ENCODE data around the gene TRPC4.
A peak's percentile ranks its signal among the peaks of the same experiment; 100 is the strongest.

TRPC4 gene

DNA sequence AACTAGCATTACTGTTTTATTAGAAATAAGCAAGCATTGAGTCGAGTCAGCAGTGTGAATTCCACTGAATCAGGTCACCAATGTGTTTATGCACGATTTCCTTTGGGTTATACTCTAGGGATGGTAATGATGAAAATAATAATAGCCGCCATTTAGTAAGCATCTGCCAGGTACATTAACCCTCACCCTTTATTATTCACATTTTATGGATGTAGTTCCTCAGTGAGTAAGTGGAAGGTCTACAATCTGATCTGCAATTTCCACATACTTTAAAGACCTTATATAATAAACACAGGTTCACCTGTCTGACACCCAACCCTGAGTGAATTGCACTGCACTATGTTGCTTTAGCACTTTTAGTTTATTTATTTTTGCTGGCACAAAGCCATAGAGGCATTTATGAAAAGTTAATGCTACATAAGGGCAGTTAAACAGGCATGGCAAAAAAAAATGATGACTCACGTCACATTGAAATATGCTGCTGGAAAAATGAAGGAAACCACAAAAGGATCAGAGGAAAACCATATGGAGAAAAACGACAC, 122.4 kb downstream of the TRPC4 start:
- Histone ChIP-seq H3K27ac (no peak overlapping the region), H4K20me1 (no peaks in the 10 kb centered on the region), H3K27me3 (no peaks in the 10 kb centered on the region), H3K36me3 (no peaks in the 10 kb centered on the region), H3K4me2 (no peak overlapping the region), H3K9ac (no peak overlapping the region), H3K9me3 (peaks cover 3% of the 10 kb centered on the region; the same call in 1 of the 2 replicates), H3K4me3 (no peak overlapping the region), H3K4me1 (no peaks in the 10 kb centered on the region)
- TF ChIP-seq Cebpa-rat (IDR thresholded peaks at IDR 0.05), result no peak

DNA sequence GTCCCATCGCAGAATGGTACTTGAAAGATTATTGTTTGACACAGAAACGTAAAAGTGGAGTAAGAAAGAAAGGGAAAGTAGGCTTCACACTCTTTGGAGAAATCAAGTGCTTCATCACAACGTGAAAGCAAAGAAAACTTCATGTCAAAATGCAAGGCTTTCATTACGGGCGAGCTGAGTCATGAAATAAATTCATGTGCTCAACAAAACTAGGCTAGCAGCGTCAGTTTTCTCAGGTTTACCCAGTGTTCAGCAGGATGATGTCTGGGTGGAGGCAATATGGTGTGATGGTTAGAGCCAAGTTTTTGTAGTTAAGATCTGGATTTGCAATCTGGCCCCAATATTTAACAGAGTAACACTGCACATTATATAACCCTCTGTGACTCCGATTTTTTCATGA, 128.0 kb downstream of the TRPC4 start:
- H3K36me3 ChIP-seq, result no peaks in the 10 kb centered on the region
- H3K27me3 ChIP-seq, result no peaks in the 10 kb centered on the region
- TF ChIP-seq Cebpa-rat (IDR thresholded peaks at IDR 0.05), result no peak
- no peak overlapping the region for H3K4me3 ChIP-seq
- no peaks in the 10 kb centered on the region for H3K9me3 ChIP-seq
- no peak overlapping the region for H3K4me2 ChIP-seq
- no peak overlapping the region for H3K9ac ChIP-seq
- no peaks in the 10 kb centered on the region for H4K20me1 ChIP-seq
- H3K4me1 ChIP-seq, result no peaks in the 10 kb centered on the region
- H3K27ac ChIP-seq, result no peak overlapping the region

DNA sequence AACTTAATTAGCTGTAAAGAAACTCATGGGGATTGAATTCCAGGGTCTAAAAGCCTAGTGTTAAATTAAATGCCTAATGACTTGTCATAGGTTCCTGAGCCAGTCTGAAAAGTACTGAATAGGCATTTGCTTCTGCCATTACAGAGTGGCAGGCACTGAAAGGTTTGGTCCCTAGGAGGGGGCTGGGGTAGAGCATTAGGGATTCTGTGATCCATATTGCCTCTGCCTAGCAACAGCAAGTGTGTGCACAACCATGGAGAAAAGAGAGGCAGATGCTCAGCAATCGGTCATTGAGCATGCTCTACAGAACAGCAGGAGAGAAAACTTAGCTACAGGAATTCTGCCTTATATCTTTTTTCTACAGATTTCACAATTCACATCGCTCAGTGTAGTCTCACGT, 133.5 kb downstream of the TRPC4 start:
- no peak overlapping the region for H3K27ac ChIP-seq
- H3K4me1 ChIP-seq, result no peaks in the 10 kb centered on the region
- H3K4me2 ChIP-seq, result no peak overlapping the region
- H3K9ac ChIP-seq, result no peak overlapping the region
- no peaks in the 10 kb centered on the region for H4K20me1 ChIP-seq
- H3K36me3 ChIP-seq, result no peaks in the 10 kb centered on the region
- H3K9me3 ChIP-seq, result no peaks in the 10 kb centered on the region
- no peak overlapping the region for H3K4me3 ChIP-seq
- TF ChIP-seq Cebpa-rat (IDR thresholded peaks at IDR 0.05), result no peak
- H3K27me3 ChIP-seq, result no peaks in the 10 kb centered on the region

DNA sequence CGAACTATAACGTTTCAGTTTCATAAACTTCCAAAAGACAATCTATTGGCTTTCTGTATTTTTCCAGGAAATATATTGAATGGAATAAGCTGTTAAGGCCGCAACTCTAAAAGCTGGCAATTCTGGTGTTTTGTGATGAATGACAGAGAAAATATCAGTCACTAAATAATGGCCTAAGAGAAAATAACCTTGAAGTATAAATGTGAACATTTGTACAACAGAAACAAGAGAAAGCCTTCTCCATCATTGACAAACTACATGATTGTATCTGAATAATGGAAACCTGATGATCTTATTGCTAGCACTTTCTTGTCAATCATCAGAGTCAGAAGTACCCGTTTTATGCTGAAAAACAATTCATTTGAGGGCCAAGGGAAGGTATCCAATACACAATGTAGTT, 134.3 kb downstream of the TRPC4 start:
- Histone ChIP-seq H3K4me2 (no peak overlapping the region), H3K27ac (no peak overlapping the region), H3K36me3 (no peaks in the 10 kb centered on the region), H3K4me3 (no peak overlapping the region), H3K9ac (no peak overlapping the region), H3K27me3 (no peaks in the 10 kb centered on the region), H3K4me1 (no peaks in the 10 kb centered on the region), H3K9me3 (no peaks in the 10 kb centered on the region), H4K20me1 (no peaks in the 10 kb centered on the region)
- no peak for TF ChIP-seq Cebpa-rat (IDR thresholded peaks at IDR 0.05)

DNA sequence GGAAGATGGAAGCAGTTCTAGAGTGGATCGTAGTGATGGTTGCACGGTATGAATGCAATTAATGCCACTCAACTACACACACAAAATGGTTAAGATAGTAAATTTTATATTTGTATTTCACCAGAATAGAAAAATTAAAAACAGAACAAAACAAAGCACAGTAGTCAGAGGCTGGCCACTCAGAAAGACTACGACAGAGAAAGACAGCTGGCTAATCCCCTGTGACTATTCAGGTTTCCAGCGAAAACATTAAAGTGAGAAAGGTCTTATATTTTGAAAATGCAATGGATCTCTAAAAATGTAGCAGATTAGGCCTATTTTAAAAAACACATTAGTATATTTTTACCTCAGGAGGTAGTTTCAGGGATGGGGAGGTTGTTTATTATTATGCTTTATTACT, 139.7 kb downstream of the TRPC4 start:
- H3K27me3 ChIP-seq, result no peaks in the 10 kb centered on the region
- TF ChIP-seq Cebpa-rat (IDR thresholded peaks at IDR 0.05), result no peak
- no peak overlapping the region for H3K4me2 ChIP-seq
- no peak overlapping the region for H3K4me3 ChIP-seq
- H3K9me3 ChIP-seq, result no peaks in the 10 kb centered on the region
- H3K36me3 ChIP-seq, result no peaks in the 10 kb centered on the region
- H3K27ac ChIP-seq, result no peak overlapping the region
- no peak overlapping the region for H3K9ac ChIP-seq
- H4K20me1 ChIP-seq, result no peaks in the 10 kb centered on the region
- no peaks in the 10 kb centered on the region for H3K4me1 ChIP-seq

DNA sequence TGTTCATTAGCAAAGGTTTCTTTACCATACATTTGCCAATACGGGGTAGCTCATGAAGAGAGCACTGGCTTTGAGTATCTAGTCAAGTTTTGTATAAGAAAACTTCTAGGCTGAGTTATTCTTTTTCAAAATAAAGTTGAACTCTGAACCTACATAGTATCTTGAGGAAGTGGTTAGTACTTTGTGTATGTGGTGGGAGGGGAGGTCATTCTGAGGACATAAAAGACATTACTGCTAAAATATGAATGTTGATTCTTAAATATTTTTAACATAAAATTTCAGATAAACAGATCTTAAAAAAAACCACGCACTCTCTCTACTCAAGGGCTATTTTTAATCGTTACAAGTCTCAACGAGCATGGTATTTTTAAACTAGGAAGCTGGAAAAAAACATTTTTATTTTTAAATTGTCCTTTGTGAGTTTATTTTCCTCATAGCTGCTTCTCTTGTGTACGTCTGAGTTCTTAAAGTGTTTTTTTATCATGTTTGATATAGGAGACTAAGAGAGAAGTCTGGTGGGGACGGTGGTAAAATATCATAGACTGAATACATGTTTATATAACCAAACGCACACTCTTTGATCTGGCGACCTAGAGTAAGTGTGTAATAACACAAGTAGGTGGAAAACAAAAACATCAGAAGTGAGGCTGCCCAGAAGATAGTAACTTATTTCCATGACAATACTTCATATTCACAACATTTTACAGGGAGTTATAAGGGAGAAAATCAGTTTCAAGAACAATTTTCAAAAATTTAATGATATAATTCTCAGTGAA, 153.0 kb downstream of the TRPC4 start:
- no peak overlapping the region for H3K27ac ChIP-seq
- no peak for TF ChIP-seq Cebpa-rat (IDR thresholded peaks at IDR 0.05)
- no peak overlapping the region for H3K4me3 ChIP-seq
- no peak overlapping the region for H3K9ac ChIP-seq
- peak overlapping the region; percentile 33; the same call in 1 of the 2 replicates for H3K4me2 ChIP-seq
- no peaks in the 10 kb centered on the region for H3K9me3 ChIP-seq
- H3K27me3 ChIP-seq, result no peaks in the 10 kb centered on the region
- H4K20me1 ChIP-seq, result no peaks in the 10 kb centered on the region
- no peaks in the 10 kb centered on the region for H3K36me3 ChIP-seq
- H3K4me1 ChIP-seq, result peaks cover 19% of the 10 kb centered on the region

DNA sequence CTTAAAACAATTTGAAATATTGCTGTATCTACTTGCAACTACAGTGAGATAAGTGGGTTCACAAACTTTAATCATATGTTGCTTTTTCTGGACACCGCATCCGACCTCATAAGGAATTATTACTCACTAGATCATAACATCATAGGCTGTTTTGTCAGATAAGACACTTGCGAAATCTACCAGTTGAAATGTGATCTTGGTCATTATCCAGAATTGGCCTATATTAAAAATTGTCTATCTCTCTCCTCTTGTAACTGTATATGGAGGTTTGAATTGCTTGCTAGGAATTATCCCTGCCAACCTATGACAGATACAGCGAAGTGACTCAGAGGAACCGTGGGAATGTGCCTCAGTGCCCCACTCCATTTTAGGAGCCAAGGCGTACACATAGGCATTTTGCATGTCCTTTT, 154.0 kb downstream of the TRPC4 start:
- Histone ChIP-seq H4K20me1 (no peaks in the 10 kb centered on the region), H3K27me3 (no peaks in the 10 kb centered on the region), H3K36me3 (no peaks in the 10 kb centered on the region), H3K27ac (no peak overlapping the region), H3K9ac (no peak overlapping the region), H3K4me3 (no peak overlapping the region), H3K9me3 (no peaks in the 10 kb centered on the region), H3K4me2 (peak overlapping the region; percentile 23; the same call in 1 of the 2 replicates), H3K4me1 (peaks cover 19% of the 10 kb centered on the region)
- TF ChIP-seq Cebpa-rat (IDR thresholded peaks at IDR 0.05), result no peak

DNA sequence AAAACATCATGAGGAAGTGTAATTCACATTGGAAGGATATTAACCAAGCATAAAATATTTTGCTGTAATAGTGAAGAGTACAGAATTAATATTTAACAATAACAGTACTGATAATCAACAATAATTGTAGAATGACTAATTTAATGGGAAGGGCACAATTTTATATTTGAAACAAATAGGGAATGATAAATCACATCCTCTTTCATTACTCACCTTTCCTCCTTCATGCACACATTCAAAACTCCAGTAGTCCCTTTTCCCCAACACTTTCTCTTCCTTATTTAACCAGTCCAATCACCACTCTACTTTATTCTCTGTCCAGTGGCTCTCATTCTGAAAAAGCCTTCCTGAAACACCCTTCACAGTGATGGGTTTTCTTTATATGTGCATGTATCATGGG, 160.3 kb downstream of the TRPC4 start:
- Histone ChIP-seq H3K9ac (no peak overlapping the region), H3K4me3 (no peak overlapping the region), H4K20me1 (no peaks in the 10 kb centered on the region), H3K9me3 (no peaks in the 10 kb centered on the region), H3K4me1 (no peaks in the 10 kb centered on the region), H3K27me3 (no peaks in the 10 kb centered on the region), H3K36me3 (no peaks in the 10 kb centered on the region), H3K4me2 (no peak overlapping the region), H3K27ac (no peak overlapping the region)
- no peak for TF ChIP-seq Cebpa-rat (IDR thresholded peaks at IDR 0.05)

DNA sequence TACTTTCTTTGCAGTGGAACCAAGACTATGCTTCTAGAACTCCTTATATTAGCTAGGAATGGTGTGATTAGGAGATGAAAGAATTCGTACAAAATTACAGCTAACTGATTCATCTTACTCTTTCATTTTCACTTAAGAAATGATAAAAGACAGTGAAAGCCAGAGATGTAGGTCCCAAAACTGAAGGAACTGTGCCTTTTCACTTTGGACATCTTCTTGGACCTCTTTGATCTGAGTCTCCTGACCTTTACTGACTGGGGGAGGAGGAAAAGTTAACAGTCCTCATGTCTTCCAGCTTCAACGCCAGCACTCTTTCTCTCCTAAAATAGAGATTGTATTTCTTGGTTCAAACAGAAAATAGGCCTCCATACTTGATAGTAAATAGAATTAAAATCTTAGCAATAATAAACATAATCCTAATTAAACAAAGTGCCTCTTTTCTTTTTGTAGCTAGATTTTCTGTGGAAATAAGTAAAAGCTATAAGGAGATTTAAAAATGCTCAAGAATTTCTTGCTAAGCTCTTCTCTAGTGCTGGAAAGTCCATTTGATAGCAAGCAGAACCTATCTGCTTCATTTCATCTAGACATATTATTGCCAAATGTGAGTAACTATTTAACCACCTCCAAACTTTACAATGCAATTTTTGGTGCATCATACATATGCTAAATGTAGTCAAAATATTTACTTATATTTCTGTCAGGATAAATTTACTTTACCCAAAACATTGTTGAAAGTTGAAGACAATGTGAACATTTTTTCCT, 161.7 kb downstream of the TRPC4 start:
- TF ChIP-seq Cebpa-rat (IDR thresholded peaks at IDR 0.05), result no peak
- H4K20me1 ChIP-seq, result no peaks in the 10 kb centered on the region
- H3K4me2 ChIP-seq, result no peak overlapping the region
- H3K4me1 ChIP-seq, result no peaks in the 10 kb centered on the region
- no peaks in the 10 kb centered on the region for H3K36me3 ChIP-seq
- H3K9ac ChIP-seq, result no peak overlapping the region
- no peak overlapping the region for H3K27ac ChIP-seq
- H3K4me3 ChIP-seq, result no peak overlapping the region
- H3K9me3 ChIP-seq, result no peaks in the 10 kb centered on the region
- no peaks in the 10 kb centered on the region for H3K27me3 ChIP-seq

DNA sequence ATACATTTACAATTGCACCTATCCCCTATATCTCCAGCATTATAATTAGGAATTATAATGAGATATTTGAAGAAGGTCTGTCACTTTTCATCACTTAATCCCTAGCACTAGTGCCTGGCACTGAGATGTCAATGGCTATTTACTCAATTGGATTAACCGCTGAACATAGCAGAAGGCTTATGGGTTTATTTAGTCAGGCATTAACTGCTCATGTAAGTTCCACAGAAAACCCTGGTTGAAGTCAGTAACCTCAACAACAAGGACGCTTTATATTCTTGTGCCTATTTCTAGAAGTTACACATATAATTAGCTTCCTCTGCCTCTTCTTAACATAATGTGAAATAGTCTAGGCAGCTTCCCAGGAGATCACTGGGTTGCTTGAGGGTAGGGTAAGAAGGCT, 163.5 kb downstream of the TRPC4 start:
- Histone ChIP-seq H3K27ac (no peak overlapping the region), H4K20me1 (no peaks in the 10 kb centered on the region), H3K4me2 (no peak overlapping the region), H3K4me1 (no peaks in the 10 kb centered on the region), H3K27me3 (no peaks in the 10 kb centered on the region), H3K9me3 (no peaks in the 10 kb centered on the region), H3K36me3 (no peaks in the 10 kb centered on the region), H3K4me3 (no peak overlapping the region), H3K9ac (no peak overlapping the region)
- TF ChIP-seq Cebpa-rat (IDR thresholded peaks at IDR 0.05), result no peak

Data from BLaER1 (cell line).